Mammary epithelial cell (primary cell): Measurements from ENCODE around the gene AKR1C1.
"Not testable (repeated sequence)": the region's sequence is repeated elsewhere in the genome, so short reads cannot be mapped to it uniquely, and the experiment has no call there.

ENCODE experiments used
- EZH2 ChIP-seq: IDR thresholded peaks from 2 replicates; pipeline ENCODE4 v1.6.1; 2012; ENCODE audit warnings: low read length, inconsistent platforms, borderline replicate concordance
- TF ChIP-seq, protein P1 (sequence below), 2 donors: IDR thresholded peaks in 1 of 2; conservative IDR thresholded peaks in 1 of 2; 2 replicates each; pipeline ENCODE4 v1.5.1; 2011 to 2012; ENCODE audit warnings: inconsistent platforms in 2 of 2, low read length in 2 of 2, mild to moderate bottlenecking in 2 of 2, control low read depth in 1 of 2, low read depth in 1 of 2; ENCODE audit not compliant: insufficient read depth in 1 of 2; ENCODE audit errors: extremely low read depth in 1 of 2

DNA sequence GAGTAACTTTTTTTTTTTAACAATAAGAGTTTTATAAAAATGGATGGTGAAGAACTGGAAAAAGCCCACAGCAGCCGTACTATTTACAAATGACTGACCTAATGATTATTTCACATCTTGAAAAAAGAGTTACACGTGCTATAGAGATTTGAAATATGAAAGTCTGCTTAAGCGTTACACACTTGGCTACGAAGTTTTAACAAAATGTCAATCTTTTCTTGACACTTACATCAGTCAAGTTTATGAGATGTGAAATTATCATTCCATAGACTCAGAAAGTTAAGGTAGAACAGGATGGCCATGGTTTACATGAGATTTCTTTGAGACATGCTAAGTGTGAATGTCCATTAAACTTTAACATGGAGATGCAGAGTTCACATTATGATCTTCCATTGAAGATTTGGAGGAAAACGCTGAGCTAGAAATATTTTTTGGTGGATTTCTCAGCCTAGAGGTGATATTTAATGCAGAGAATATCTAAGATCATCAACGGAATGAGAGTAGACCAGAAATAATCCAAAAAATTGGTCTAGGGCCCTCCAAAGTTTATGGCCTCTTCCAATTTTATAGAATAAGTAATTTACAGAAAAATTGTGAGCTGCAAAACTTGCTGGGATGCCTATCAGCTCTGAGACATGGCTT, 24.9 kb downstream of the AKR1C1 start:
- not testable (repeated sequence) for TF ChIP-seq EZH2
- TF ChIP-seq, protein P1, sequence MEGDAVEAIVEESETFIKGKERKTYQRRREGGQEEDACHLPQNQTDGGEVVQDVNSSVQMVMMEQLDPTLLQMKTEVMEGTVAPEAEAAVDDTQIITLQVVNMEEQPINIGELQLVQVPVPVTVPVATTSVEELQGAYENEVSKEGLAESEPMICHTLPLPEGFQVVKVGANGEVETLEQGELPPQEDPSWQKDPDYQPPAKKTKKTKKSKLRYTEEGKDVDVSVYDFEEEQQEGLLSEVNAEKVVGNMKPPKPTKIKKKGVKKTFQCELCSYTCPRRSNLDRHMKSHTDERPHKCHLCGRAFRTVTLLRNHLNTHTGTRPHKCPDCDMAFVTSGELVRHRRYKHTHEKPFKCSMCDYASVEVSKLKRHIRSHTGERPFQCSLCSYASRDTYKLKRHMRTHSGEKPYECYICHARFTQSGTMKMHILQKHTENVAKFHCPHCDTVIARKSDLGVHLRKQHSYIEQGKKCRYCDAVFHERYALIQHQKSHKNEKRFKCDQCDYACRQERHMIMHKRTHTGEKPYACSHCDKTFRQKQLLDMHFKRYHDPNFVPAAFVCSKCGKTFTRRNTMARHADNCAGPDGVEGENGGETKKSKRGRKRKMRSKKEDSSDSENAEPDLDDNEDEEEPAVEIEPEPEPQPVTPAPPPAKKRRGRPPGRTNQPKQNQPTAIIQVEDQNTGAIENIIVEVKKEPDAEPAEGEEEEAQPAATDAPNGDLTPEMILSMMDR (conservative IDR thresholded peaks at IDR 0.05 in 1 of 2, IDR thresholded peaks at IDR 0.05 in 1 of 2; ENCODE audit: extremely low read depth in 1 of 2, insufficient read depth in 1 of 2, low read depth in 1 of 2, low read length in 2 of 2), result not testable (repeated sequence)
